Measurements from ENCODE around the gene ZNF502. TPM values are rescaled to one million over a fixed set of nuclear protein-coding genes. Genes with fewer than 3 reads are reported as not detected.

The ZNF502 gene
- total RNA-seq, 2 experiments from 2014 or later, result not detected

DNA sequence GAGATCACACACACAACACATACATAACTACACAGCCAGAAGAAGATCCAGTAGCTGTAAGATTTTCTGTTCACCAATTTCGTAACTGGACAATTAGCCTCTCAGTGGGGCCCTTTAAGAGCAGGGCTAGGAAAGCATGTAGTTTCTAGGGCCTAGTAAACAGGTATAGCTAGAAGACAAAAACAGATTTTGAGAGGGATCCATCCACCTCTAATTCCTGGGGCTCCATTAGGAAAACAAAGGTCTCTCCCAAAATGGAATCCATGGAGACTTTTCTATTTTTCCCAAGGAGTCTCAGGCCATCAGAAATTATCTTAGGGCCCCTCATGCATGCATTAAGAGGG, 59.6 kb downstream of the ZNF502 start:
- H3K4me1 ChIP-seq (ENCODE audit: insufficient read depth, low read length, poor library complexity, severe bottlenecking), result no peaks in the 10 kb centered on the region
- intact Hi-C loops (cut with micrococcal nuclease; ENCODE audit: unreplicated experiment), result no loop called here
- no peaks in the 10 kb centered on the region for H3K9me2 ChIP-seq (ENCODE audit: insufficient read depth, low read length)
- no peak overlapping the region for H3K4me3 ChIP-seq (ENCODE audit: low read depth, low read length, poor library complexity, severe bottlenecking)
- peaks cover 99% of the 10 kb centered on the region for H3K36me3 ChIP-seq (ENCODE audit: insufficient read depth, low read length)
- no peak overlapping the region for H2AFZ ChIP-seq (ENCODE audit: low read length)
- ChIA-PET POLR2A (interaction anchor here (0.9 to 1.5 kb wide), 3 partner anchors 9 to 11 kb away, joined by 3 to 4 read pairs (median 3); partner anchors contain the start of genes KIAA1143 and KIF15), CTCF (ENCODE audit: unreplicated experiment) (no interaction called here)
- peaks cover 30% of the 10 kb centered on the region for H3K9me3 ChIP-seq (ENCODE audit: low read length)
- peak; percentile 30 for DNase-seq (ENCODE audit: low spot score)
- H3K79me2 ChIP-seq (ENCODE audit: insufficient read depth, low read depth, low read length), result peaks cover 63% of the 10 kb centered on the region
- no peak overlapping the region for H3K27ac ChIP-seq (ENCODE audit: low read depth, low read length, poor library complexity, severe bottlenecking)
- TF ChIP-seq, protein P1, sequence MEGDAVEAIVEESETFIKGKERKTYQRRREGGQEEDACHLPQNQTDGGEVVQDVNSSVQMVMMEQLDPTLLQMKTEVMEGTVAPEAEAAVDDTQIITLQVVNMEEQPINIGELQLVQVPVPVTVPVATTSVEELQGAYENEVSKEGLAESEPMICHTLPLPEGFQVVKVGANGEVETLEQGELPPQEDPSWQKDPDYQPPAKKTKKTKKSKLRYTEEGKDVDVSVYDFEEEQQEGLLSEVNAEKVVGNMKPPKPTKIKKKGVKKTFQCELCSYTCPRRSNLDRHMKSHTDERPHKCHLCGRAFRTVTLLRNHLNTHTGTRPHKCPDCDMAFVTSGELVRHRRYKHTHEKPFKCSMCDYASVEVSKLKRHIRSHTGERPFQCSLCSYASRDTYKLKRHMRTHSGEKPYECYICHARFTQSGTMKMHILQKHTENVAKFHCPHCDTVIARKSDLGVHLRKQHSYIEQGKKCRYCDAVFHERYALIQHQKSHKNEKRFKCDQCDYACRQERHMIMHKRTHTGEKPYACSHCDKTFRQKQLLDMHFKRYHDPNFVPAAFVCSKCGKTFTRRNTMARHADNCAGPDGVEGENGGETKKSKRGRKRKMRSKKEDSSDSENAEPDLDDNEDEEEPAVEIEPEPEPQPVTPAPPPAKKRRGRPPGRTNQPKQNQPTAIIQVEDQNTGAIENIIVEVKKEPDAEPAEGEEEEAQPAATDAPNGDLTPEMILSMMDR (conservative IDR thresholded peaks at IDR 0.05; ENCODE audit: low read length), result no peak
- no peak for TF ChIP-seq EZH2phosphoT487 (IDR thresholded peaks at IDR 0.05; ENCODE audit: borderline replicate concordance, low read depth, low read length)
- BruUV-seq (replicated peaks), result no TSS peak
- H4K20me1 ChIP-seq (ENCODE audit: insufficient read depth, low read length), result no peaks in the 10 kb centered on the region
- H3K4me2 ChIP-seq (ENCODE audit: low read length), result no peak overlapping the region

Other genes with a start within 250 kb of the ZNF502 start
- 3.4 TPM in 2 replicates for gene ZNF445, start 235.0 kb upstream of the ZNF502 start, total RNA-seq (2014; rRNA removed; shearing (Covaris generic))
- 11.7 and 13.4 TPM in 2 replicates for gene ZNF445, start 235.0 kb upstream of the ZNF502 start, total RNA-seq (2022)
- gene ZKSCAN7, start 157.5 kb upstream of the ZNF502 start, total RNA-seq (2014; rRNA removed; shearing (Covaris generic)), result not detected in 2 replicates
- not detected in 2 replicates for gene ZKSCAN7, start 157.5 kb upstream of the ZNF502 start, total RNA-seq (2022)
- not detected in 2 replicates for gene ZNF660, start 127.7 kb upstream of the ZNF502 start, total RNA-seq (2014; rRNA removed; shearing (Covaris generic))
- gene ZNF660, start 127.7 kb upstream of the ZNF502 start, total RNA-seq (2022), result not detected in 2 replicates
- gene ZNF197, start 87.6 kb upstream of the ZNF502 start, total RNA-seq (2014; rRNA removed; shearing (Covaris generic)), result 2.8 and 4.4 TPM in 2 replicates
- gene ZNF197, start 87.6 kb upstream of the ZNF502 start, total RNA-seq (2022), result 4.8 and 6.4 TPM in 2 replicates
- gene ZNF35, start 63.9 kb upstream of the ZNF502 start, total RNA-seq (2014; rRNA removed; shearing (Covaris generic)), result 9.0 and 11.9 TPM in 2 replicates
- 8.6 and 9.5 TPM in 2 replicates for gene ZNF35, start 63.9 kb upstream of the ZNF502 start, total RNA-seq (2022)
- 2.1 and 3.4 TPM in 2 replicates for gene ZNF501, start 17.0 kb downstream of the ZNF502 start, total RNA-seq (2014; rRNA removed; shearing (Covaris generic))
- 0.88 and 1.4 TPM in 2 replicates for gene ZNF501, start 17.0 kb downstream of the ZNF502 start, total RNA-seq (2022)
- 17.2 and 18.7 TPM in 2 replicates for gene KIAA1143, start 49.0 kb downstream of the ZNF502 start, total RNA-seq (2014; rRNA removed; shearing (Covaris generic))
- gene KIAA1143, start 49.0 kb downstream of the ZNF502 start, total RNA-seq (2022), result 39.1 and 46.7 TPM in 2 replicates
- 44.9 and 51.8 TPM in 2 replicates for gene KIF15, start 49.1 kb downstream of the ZNF502 start, total RNA-seq (2014; rRNA removed; shearing (Covaris generic))
- 37.0 and 41.1 TPM in 2 replicates for gene KIF15, start 49.1 kb downstream of the ZNF502 start, total RNA-seq (2022)
- 21.2 and 24.6 TPM in 2 replicates for gene TMEM42, start 149.3 kb downstream of the ZNF502 start, total RNA-seq (2014; rRNA removed; shearing (Covaris generic))
- 19.3 and 21.1 TPM in 2 replicates for gene TMEM42, start 149.3 kb downstream of the ZNF502 start, total RNA-seq (2022)
- not detected in 2 replicates for gene TGM4, start 161.9 kb downstream of the ZNF502 start, total RNA-seq (2014; rRNA removed; shearing (Covaris generic))
- gene TGM4, start 161.9 kb downstream of the ZNF502 start, total RNA-seq (2022), result not detected in 2 replicates

Measured in OCI-LY7 (cell line).